Measurements from ENCODE around the gene NRXN3.

GRCh38 chr14:79404874-79405511 lies 1234.8 kb downstream of the NRXN3 start:
- TF ChIP-seq EZH2 (IDR thresholded peaks at IDR 0.05; ENCODE audit: low read length, unreplicated experiment) (no peak), CTCF (conservative IDR thresholded peaks at IDR 0.05; ENCODE audit: low read depth, low read length) (no peak)
